ENCODE results near the gene COL16A1. TPM values are rescaled to one million over a fixed set of nuclear protein-coding genes. Genes with fewer than 3 reads are reported as not detected.

COL16A1 gene
- total RNA-seq, 1 experiment from 2014 or later = 6.2 TPM

DNA sequence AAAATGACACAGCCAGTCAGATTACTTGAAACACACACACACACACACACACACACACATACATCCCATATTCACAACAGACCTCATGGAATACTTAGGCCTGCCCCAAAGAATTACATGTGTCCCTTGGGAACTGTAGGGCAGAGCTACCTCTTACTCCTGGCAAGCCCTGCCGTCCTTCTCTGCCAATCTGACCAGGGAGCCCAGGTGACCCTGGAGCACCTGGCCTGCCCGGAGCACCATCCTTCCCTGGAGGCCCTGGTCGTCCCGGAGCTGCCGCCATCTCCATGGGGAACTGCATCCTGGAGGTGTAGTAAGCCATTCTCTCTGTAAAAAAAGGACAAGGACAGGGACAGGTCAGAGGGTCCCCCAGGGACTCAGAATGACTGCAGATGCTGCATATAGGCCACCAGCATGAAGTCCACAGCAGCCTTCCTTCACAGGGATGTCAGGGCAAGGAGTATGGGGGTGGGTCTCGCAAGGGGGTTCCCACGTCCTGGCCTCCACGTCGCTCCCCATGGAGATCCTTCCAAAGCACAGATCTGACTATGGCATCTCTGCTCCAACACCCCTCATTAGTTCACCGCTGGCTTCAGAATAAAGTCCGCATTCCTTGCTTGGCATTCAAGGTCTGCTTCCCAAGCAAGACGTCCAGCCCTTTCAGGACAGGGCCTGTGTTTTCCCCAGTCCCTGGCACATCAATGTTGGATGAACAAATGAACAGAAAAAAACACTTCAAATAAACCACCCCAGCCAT, 49.9 kb downstream of the COL16A1 start:
- Mint-ChIP-seq H3K27me3 (ENCODE audit: low read depth) (peaks cover 4% of the 10 kb centered on the region), H3K36me3 (ENCODE audit: insufficient read depth in 1 of 3, low read depth in 3 of 3) (no peaks in the 10 kb centered on the region; a peak in 1 of 7 replicates)

More for the DNA sequence above, 49.9 kb downstream of the COL16A1 start:
- H3K27ac ChIP-seq (ENCODE audit: insufficient read length, low read depth, low read length) = no peak overlapping the region
- H4K20me1 ChIP-seq (ENCODE audit: control insufficient read depth, insufficient read depth, insufficient read length) = no peaks in the 10 kb centered on the region
- TF ChIP-seq, protein P1, sequence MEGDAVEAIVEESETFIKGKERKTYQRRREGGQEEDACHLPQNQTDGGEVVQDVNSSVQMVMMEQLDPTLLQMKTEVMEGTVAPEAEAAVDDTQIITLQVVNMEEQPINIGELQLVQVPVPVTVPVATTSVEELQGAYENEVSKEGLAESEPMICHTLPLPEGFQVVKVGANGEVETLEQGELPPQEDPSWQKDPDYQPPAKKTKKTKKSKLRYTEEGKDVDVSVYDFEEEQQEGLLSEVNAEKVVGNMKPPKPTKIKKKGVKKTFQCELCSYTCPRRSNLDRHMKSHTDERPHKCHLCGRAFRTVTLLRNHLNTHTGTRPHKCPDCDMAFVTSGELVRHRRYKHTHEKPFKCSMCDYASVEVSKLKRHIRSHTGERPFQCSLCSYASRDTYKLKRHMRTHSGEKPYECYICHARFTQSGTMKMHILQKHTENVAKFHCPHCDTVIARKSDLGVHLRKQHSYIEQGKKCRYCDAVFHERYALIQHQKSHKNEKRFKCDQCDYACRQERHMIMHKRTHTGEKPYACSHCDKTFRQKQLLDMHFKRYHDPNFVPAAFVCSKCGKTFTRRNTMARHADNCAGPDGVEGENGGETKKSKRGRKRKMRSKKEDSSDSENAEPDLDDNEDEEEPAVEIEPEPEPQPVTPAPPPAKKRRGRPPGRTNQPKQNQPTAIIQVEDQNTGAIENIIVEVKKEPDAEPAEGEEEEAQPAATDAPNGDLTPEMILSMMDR (conservative IDR thresholded peaks at IDR 0.05) = no peak
- H2BK20ac ChIP-seq (ENCODE audit: low read depth, low read length, poor library complexity, severe bottlenecking) = no peak overlapping the region
- no peaks in the 10 kb centered on the region for H3K79me1 ChIP-seq (ENCODE audit: insufficient read depth, low read depth, low read length, poor library complexity, severe bottlenecking)
- no peak overlapping the region for H2AK5ac ChIP-seq (ENCODE audit: insufficient read length, low read length)
- no peak overlapping the region for H2BK120ac ChIP-seq (ENCODE audit: low read depth, low read length, poor library complexity, severe bottlenecking)
- DNase-seq = no peak
- no peaks in the 10 kb centered on the region for H3K23me2 ChIP-seq (ENCODE audit: insufficient read length, low read depth, low read length, poor library complexity, severe bottlenecking)
- no peaks in the 10 kb centered on the region for H3K79me2 ChIP-seq (ENCODE audit: insufficient read depth, low read length)
- H3K4me3 Mint-ChIP-seq = no peak overlapping the region; a peak in 1 of 5 replicates
- H3K4ac ChIP-seq (ENCODE audit: low read depth, low read length) = no peak overlapping the region
- no peak overlapping the region for H3K18ac ChIP-seq (ENCODE audit: insufficient read length, low read depth, low read length)
- no peaks in the 10 kb centered on the region for H3K27me3 ChIP-seq (ENCODE audit: insufficient read depth, low read length)
- no peaks in the 10 kb centered on the region for H3K4me1 Mint-ChIP-seq
- no CpG with 5 or more reads among the region's 12 CpGs for WGBS (ENCODE audit: extremely low coverage, insufficient read length, low lambda C conversion rate)
- H3K4me1 ChIP-seq (ENCODE audit: insufficient read depth, low read length) = no peaks in the 10 kb centered on the region
- H2AFZ ChIP-seq (ENCODE audit: low read length) = no peak overlapping the region
- H4K91ac ChIP-seq (ENCODE audit: insufficient read length, low read depth, low read length) = no peak overlapping the region
- H3K9me3 Mint-ChIP-seq = no peaks in the 10 kb centered on the region
- no peak overlapping the region for H2BK5ac ChIP-seq (ENCODE audit: insufficient read length, low read length)
- H3K27ac Mint-ChIP-seq = peak overlapping the region in 1 of 3 experiments; percentile 66; a peak in 1 of 7 replicates
- H3K4me2 ChIP-seq (ENCODE audit: insufficient read depth, insufficient read length, low read length) = no peak overlapping the region
- H3K9me3 ChIP-seq (ENCODE audit: control insufficient read depth, low read depth, low read length) = no peaks in the 10 kb centered on the region
- no peak overlapping the region for H4K5ac ChIP-seq (ENCODE audit: insufficient read length, low read depth, low read length)
- no peak overlapping the region for H2BK15ac ChIP-seq (ENCODE audit: low read depth, low read length)
- H2BK12ac ChIP-seq (ENCODE audit: insufficient read length, low read depth, low read length) = no peak overlapping the region
- H3K9ac ChIP-seq (ENCODE audit: extremely low read depth, insufficient read length, low read length) = no peak overlapping the region
- H3K23ac ChIP-seq (ENCODE audit: insufficient read length, low read depth, low read length) = no peak overlapping the region
- H3K14ac ChIP-seq (ENCODE audit: insufficient read depth, low read length) = no peak overlapping the region
- H4K8ac ChIP-seq (replicated peaks; ENCODE audit: insufficient read length, low read depth, low read length) = no peak overlapping the region
- no peak overlapping the region for H3T11ph ChIP-seq (ENCODE audit: low read length)
- no peak overlapping the region for H3K56ac ChIP-seq (ENCODE audit: insufficient read length, low read depth, low read length)

Measured in H9 (cell line).